Thoracic aorta endothelial cell (primary cell): Measurements from ENCODE around the gene CLK3. TPM values are rescaled to one million over a fixed set of nuclear protein-coding genes. Genes with fewer than 3 reads are reported as not detected.

Experiments
- total RNA-seq: library from RNA; depleted of rRNA; stranded (reverse); fragments of >200 nt; gene quantifications from 2 replicates; pipeline ENCODE4 v1.2.3, GENCODE V29; 2012

The CLK3 gene
- total RNA-seq, result 41.5 and 67.8 TPM in 2 replicates

DNA sequence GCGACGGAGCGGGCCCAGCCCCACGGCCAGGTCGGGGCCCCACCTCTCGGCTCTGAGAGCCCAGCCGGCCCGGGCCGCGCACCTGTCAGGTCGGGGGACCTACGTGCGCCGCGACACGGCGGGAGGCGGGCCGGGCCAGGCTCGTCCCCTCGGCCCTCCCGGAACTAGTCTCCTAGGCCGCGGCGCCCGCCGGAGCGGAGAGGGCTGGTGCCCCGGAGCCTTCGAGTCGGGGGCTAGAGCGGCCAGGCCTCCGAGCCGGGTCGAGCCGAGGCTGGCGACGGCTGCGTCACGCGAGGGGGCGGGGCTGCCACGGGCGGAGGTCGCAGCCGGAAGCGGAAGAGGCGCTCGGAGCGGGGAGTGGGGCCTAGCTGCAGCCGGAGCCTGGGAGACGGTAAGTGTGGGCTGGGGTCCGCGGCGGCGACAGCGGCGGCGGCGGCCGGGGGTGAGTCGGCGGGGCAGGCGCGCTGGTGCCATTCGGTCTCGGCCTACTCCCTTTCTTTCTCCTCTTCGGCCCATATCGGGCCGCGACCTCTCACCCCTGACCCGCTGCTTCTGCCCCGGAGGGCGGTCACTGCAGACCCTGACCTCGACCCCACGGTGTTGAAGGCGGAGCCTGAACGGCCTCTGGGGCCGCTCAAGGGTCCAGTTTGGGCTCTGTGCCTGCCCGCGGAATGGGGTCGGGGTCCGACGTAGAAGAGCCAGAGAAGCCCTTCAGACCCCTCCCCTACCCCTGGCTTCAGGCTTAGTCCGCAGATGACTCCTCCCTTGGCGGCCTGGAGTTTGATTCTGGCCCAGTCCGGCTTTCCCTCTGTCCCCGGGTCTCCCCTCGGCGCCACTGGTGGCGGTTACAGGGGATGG lies at the start of gene CLK3:
TSS of gene CLK3 (plus strand) at position 329 of the 858 bp plus-strand sequence. CDS start 3,361 bp downstream, outside the sequence.

Other genes starting within 250 kb of the CLK3 start
- not detected in 2 replicates for gene CYP11A1, start 248.2 kb upstream of the CLK3 start, total RNA-seq
- gene SEMA7A, start 181.9 kb upstream of the CLK3 start, total RNA-seq, result 0.53 and 1.0 TPM in 2 replicates
- 29.5 and 34.1 TPM in 2 replicates for gene UBL7, start 154.7 kb upstream of the CLK3 start, total RNA-seq
- 4.1 and 6.5 TPM in 2 replicates for gene ARID3B, start 74.6 kb upstream of the CLK3 start, total RNA-seq
- 18.3 and 20.1 TPM in 2 replicates for gene EDC3, start 80.2 kb downstream of the CLK3 start, total RNA-seq
- 0.93 and 4.5 TPM in 2 replicates for gene CYP1A1, start 109.7 kb downstream of the CLK3 start, total RNA-seq
- gene CYP1A2, start 133.0 kb downstream of the CLK3 start, total RNA-seq, result not detected in 2 replicates
- gene CSK, start 166.2 kb downstream of the CLK3 start, total RNA-seq, result 37.5 and 47.6 TPM in 2 replicates
- gene LMAN1L, start 197.0 kb downstream of the CLK3 start, total RNA-seq, result under 0.01 and 0.07 TPM in 2 replicates
- gene CPLX3, start 210.8 kb downstream of the CLK3 start, total RNA-seq, result not detected in 2 replicates
- 23.4 and 23.8 TPM in 2 replicates for gene ULK3, start 227.3 kb downstream of the CLK3 start, total RNA-seq